Measurements from ENCODE around the gene GRB14. TPM values are rescaled to one million over a fixed set of nuclear protein-coding genes. Genes with fewer than 3 reads are reported as not detected.

Gene GRB14
- total RNA-seq, 1 donor from 2014 or later, result 11.1 TPM

DNA sequence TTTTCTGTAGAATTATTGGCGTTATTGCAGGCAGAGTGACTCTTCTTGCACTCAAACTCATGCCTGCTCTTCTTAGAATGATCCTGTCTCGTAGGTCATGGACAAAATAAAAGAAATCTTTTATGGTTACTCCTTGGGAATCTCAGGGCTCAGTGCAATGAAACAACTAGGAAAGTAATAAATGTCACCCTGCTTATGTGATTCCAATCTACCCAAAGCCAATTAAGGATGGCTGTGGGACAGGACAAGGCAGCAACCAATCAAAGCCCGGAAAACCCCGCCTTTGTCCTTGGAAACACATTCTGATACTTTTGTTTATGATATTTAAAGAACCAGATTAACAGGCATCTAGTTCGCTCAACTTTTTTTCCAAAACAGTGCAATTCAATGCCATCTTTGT is 53.0 kb downstream of the GRB14 start:
- no peak overlapping the region for H3K4me3 ChIP-seq (ENCODE audit: insufficient read depth, low read depth, low read length)
- no peaks in the 10 kb centered on the region for H3K9me3 ChIP-seq (ENCODE audit: insufficient read depth, low read depth, low read length)
- H3K27ac Mint-ChIP-seq (ENCODE audit: unreplicated experiment), result no peak overlapping the region
- no peak overlapping the region for H3K9ac ChIP-seq (ENCODE audit: low read length)
- no peaks in the 10 kb centered on the region for H3K27me3 Mint-ChIP-seq (ENCODE audit: low read depth, unreplicated experiment)
- no peaks in the 10 kb centered on the region for H3K4me1 Mint-ChIP-seq (ENCODE audit: low read depth, unreplicated experiment)
- no peak overlapping the region for H3K4me3 Mint-ChIP-seq (ENCODE audit: unreplicated experiment)
- no peaks in the 10 kb centered on the region for H3K36me3 Mint-ChIP-seq (ENCODE audit: low read depth, unreplicated experiment)
- H3K36me3 ChIP-seq (ENCODE audit: insufficient read depth, low read length), result no peaks in the 10 kb centered on the region
- no peaks in the 10 kb centered on the region for H3K4me1 ChIP-seq (ENCODE audit: insufficient read depth, low read length)
- no peaks in the 10 kb centered on the region for H3K79me2 ChIP-seq (ENCODE audit: insufficient read depth, low read length)
- no peaks in the 10 kb centered on the region for H3K27me3 ChIP-seq (ENCODE audit: insufficient read depth, low read length)
- H3K27ac ChIP-seq (ENCODE audit: low read depth, low read length), result no peak overlapping the region
- no peaks in the 10 kb centered on the region for H4K20me1 ChIP-seq (ENCODE audit: insufficient read depth, low read length)
- H3K9me3 Mint-ChIP-seq (ENCODE audit: unreplicated experiment), result no peaks in the 10 kb centered on the region
- no peak overlapping the region for H2AFZ ChIP-seq (ENCODE audit: low read depth, low read length)
- TF ChIP-seq, protein P1, sequence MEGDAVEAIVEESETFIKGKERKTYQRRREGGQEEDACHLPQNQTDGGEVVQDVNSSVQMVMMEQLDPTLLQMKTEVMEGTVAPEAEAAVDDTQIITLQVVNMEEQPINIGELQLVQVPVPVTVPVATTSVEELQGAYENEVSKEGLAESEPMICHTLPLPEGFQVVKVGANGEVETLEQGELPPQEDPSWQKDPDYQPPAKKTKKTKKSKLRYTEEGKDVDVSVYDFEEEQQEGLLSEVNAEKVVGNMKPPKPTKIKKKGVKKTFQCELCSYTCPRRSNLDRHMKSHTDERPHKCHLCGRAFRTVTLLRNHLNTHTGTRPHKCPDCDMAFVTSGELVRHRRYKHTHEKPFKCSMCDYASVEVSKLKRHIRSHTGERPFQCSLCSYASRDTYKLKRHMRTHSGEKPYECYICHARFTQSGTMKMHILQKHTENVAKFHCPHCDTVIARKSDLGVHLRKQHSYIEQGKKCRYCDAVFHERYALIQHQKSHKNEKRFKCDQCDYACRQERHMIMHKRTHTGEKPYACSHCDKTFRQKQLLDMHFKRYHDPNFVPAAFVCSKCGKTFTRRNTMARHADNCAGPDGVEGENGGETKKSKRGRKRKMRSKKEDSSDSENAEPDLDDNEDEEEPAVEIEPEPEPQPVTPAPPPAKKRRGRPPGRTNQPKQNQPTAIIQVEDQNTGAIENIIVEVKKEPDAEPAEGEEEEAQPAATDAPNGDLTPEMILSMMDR (IDR thresholded peaks at IDR 0.05; ENCODE audit: insufficient read depth, low read depth, low read length), result no peak
- no peak for TF ChIP-seq EZH2 (IDR thresholded peaks at IDR 0.05; ENCODE audit: insufficient read depth, low read length)
- DNase-seq (ENCODE audit: low read depth) (no peak), FAIRE-seq (no peak)
- H3K4me2 ChIP-seq (ENCODE audit: low read length), result no peak overlapping the region

DNA sequence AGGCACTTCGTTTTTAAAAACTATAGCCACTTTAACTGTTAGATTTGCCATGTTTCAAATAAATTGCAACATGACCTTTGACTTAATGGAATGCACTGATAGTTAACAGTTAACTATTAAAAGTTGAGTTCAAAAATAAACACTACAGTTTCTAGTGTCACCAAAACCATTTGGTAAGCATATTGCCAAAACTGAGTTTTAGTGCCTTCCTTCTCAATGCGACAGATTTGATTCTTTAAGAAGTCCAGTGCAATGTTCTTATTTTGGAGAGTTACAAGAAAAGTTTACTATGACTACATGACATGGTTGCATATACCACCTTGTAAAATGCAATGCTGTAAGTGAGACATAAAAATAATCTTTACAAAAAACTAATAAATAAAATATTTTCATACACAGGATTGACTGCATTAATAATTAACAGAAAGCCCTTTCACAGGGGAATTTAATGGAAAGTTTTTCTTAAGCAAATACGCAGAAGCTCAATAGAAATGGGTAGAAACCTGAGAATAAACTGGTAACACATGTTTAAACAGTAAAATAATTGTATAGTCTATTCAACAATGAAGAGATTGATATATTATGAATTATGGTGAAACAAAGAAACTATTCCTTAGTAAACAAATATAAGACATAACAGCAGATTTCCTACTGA is 53.8 kb downstream of the GRB14 start:
- no peaks in the 10 kb centered on the region for H3K9me3 ChIP-seq (ENCODE audit: insufficient read depth, low read depth, low read length)
- H3K9ac ChIP-seq (ENCODE audit: low read length), result no peak overlapping the region
- no peaks in the 10 kb centered on the region for H3K4me1 ChIP-seq (ENCODE audit: insufficient read depth, low read length)
- no peaks in the 10 kb centered on the region for H4K20me1 ChIP-seq (ENCODE audit: insufficient read depth, low read length)
- no peaks in the 10 kb centered on the region for H3K4me1 Mint-ChIP-seq (ENCODE audit: low read depth, unreplicated experiment)
- no peak overlapping the region for H3K27ac Mint-ChIP-seq (ENCODE audit: unreplicated experiment)
- no peak overlapping the region for H3K4me3 ChIP-seq (ENCODE audit: insufficient read depth, low read depth, low read length)
- H3K27me3 Mint-ChIP-seq (ENCODE audit: low read depth, unreplicated experiment), result no peaks in the 10 kb centered on the region
- no peak overlapping the region for H3K4me2 ChIP-seq (ENCODE audit: low read length)
- H3K36me3 Mint-ChIP-seq (ENCODE audit: low read depth, unreplicated experiment), result no peaks in the 10 kb centered on the region
- H3K4me3 Mint-ChIP-seq (ENCODE audit: unreplicated experiment), result no peak overlapping the region
- TF ChIP-seq, protein P1 (IDR thresholded peaks at IDR 0.05; ENCODE audit: insufficient read depth, low read depth, low read length), result no peak
- TF ChIP-seq EZH2 (IDR thresholded peaks at IDR 0.05; ENCODE audit: insufficient read depth, low read length), result no peak
- no peak overlapping the region for H3K27ac ChIP-seq (ENCODE audit: low read depth, low read length)
- no peaks in the 10 kb centered on the region for H3K36me3 ChIP-seq (ENCODE audit: insufficient read depth, low read length)
- H3K9me3 Mint-ChIP-seq (ENCODE audit: unreplicated experiment), result no peaks in the 10 kb centered on the region
- no peaks in the 10 kb centered on the region for H3K79me2 ChIP-seq (ENCODE audit: insufficient read depth, low read length)
- H3K27me3 ChIP-seq (ENCODE audit: insufficient read depth, low read length), result no peaks in the 10 kb centered on the region
- H2AFZ ChIP-seq (ENCODE audit: low read depth, low read length), result no peak overlapping the region
- DNase-seq (ENCODE audit: low read depth) (no peak), FAIRE-seq (no peak)

DNA sequence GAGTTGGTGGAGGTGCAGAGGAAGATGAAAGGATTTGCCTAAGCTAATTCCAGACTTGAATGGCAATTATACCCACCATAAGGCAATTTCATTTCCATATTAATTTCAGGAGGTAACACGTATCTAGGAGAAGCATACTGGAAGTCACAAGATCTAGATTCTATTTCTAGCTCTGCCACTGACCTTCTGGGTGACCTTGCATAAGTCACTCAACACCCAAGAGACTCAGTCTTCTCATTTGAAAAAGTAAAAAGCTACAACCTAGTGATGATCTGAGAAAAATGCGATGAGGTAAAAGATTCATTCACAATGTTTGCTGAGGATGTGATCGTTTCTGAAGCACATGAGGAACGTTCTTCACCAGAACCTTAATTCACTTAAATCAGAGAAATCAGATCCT is 55.9 kb downstream of the GRB14 start:
- Histone ChIP-seq H3K9ac (ENCODE audit: low read length) (no peak overlapping the region), H3K36me3 (ENCODE audit: insufficient read depth, low read length) (no peaks in the 10 kb centered on the region), H3K9me3 (ENCODE audit: insufficient read depth, low read depth, low read length) (no peaks in the 10 kb centered on the region), H3K27me3 (ENCODE audit: insufficient read depth, low read length) (no peaks in the 10 kb centered on the region), H2AFZ (ENCODE audit: low read depth, low read length) (no peak overlapping the region), H3K4me3 (ENCODE audit: insufficient read depth, low read depth, low read length) (no peak overlapping the region), H3K4me1 (ENCODE audit: insufficient read depth, low read length) (no peaks in the 10 kb centered on the region), H3K4me2 (ENCODE audit: low read length) (no peak overlapping the region), H3K27ac (ENCODE audit: low read depth, low read length) (no peak overlapping the region), H4K20me1 (ENCODE audit: insufficient read depth, low read length) (no peaks in the 10 kb centered on the region), H3K79me2 (ENCODE audit: insufficient read depth, low read length) (no peaks in the 10 kb centered on the region)
- no peak overlapping the region for H3K27ac Mint-ChIP-seq (ENCODE audit: unreplicated experiment)
- no peaks in the 10 kb centered on the region for H3K27me3 Mint-ChIP-seq (ENCODE audit: low read depth, unreplicated experiment)
- TF ChIP-seq EZH2 (IDR thresholded peaks at IDR 0.05; ENCODE audit: insufficient read depth, low read length), result no peak
- TF ChIP-seq, protein P1 (IDR thresholded peaks at IDR 0.05; ENCODE audit: insufficient read depth, low read depth, low read length), result no peak
- no peaks in the 10 kb centered on the region for H3K9me3 Mint-ChIP-seq (ENCODE audit: unreplicated experiment)
- H3K4me1 Mint-ChIP-seq (ENCODE audit: low read depth, unreplicated experiment), result no peaks in the 10 kb centered on the region
- no peak overlapping the region for H3K4me3 Mint-ChIP-seq (ENCODE audit: unreplicated experiment)
- H3K36me3 Mint-ChIP-seq (ENCODE audit: low read depth, unreplicated experiment), result no peaks in the 10 kb centered on the region
- DNase-seq (ENCODE audit: low read depth) (no peak), FAIRE-seq (no peak)
